GM18951 (cell line): ENCODE data around the gene ARHGAP15.

Experiments
- POLR2A ChIP-seq: IDR thresholded peaks from 4 replicates; pipeline ENCODE4 v1.6.1; 2011; ENCODE audit warnings: mild to moderate bottlenecking; ENCODE audit not compliant: insufficient read length, insufficient read depth; ENCODE audit errors: extremely low read depth
- in situ Hi-C: fragments of 300-500 bp; cut with MboI; formaldehyde crosslinking; loops from one replicate; pipeline ENCODE4 v1.12.0; 2022; ENCODE audit warnings: low sequenced_read_pairs, mixed read lengths, inconsistent platforms; ENCODE audit not compliant: unreplicated experiment

The ARHGAP15 gene

DNA sequence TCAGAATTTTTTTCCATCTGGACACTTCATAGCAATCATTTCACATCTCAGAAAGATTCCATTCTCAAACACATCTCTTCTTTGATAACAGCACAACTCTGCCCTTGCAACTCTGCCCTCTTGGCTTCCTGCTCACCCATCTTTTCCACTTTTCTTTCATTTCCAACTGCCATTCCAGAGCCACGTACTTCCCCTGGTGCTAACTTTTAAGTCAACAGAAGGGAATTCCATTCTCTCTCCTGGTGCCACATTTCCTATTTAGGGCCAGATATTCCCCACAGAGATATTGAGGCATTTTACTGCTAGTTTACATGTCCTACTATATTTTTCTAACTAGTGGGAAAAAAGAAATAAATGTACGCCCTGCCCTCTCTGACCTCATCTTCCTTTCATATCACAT, 590.2 kb downstream of the ARHGAP15 start:
- in situ Hi-C loops: no loop called here
- TF ChIP-seq POLR2A: no peak

DNA sequence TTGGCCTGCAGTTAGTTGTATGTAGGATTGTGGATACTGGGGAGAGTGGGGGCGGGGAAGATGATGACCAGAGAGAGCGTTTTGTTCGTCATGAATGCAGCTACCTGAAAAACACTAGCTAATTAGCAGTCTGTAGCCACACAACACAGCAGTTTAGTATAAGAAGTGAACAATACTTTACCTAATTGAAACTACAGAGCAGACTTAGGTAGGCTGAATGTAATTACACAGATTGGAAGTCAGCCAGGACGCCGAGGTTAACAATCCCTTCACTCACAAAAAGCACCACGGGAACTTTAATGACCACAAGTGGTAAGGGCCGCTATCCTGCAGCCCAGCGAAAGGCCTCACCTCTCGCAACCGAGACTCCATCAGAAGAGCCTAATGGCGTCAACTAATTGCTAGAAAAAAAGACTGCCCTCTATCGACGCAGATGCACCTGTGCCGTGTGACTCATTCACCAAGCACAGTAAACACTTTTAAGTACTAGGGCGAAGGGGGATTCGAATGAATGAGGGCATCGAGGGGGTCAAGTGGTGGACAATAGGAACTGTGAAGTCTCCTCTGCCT, 591.0 kb downstream of the ARHGAP15 start:
- no peak for TF ChIP-seq POLR2A
- in situ Hi-C loops: no loop called here

DNA sequence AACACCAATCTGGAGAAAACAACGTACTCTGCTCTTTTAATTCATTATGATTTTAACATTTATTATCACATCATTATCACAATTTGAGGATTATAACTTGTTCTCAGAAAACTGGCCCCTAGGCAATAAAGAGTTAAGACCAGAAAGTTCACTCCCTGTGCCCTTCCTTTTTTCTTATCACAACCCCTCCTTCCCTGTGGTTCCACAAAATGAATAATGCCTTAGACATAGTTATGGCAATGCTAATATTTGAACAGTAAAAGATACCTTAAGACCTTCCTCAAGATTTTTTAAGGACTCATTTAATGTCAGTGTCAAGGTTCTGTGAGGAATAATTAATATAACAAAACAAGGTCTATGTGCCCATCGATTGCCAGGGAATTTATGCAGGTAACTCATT, 596.2 kb downstream of the ARHGAP15 start:
- in situ Hi-C loops: no loop called here
- TF ChIP-seq POLR2A: no peak

DNA sequence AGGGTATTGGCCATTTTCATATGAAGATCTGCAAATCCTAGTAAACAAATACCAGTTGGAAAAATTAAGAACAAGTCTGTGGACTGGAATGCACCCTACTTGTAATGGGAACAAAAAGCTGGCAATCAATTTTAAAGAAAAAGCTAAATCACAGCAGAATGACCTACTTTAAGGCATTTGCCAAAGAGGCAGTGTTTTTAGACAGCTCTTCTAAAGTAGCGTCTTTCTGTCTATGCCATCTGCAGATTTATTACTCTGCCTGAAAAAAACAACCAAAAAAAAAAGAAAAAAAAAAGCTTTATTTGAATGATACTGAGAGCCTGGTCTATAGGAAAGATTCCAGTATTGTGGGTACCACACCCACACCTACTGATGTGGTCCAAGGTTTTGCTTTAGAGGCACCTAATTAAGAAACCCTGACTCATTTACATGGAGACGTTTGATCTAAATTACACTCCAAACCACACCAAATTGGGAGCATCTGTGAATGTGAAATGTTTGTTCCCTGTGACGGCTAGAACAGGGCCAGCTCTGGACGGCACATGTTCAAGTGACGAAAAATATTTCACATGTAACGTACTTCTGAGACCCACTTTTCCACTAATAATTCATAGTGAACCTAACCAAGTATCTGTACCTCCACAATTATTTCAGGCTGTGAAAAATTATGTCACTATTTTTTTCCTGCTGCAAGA, 597.1 kb downstream of the ARHGAP15 start:
- in situ Hi-C loops: no loop called here
- TF ChIP-seq POLR2A: no peak

DNA sequence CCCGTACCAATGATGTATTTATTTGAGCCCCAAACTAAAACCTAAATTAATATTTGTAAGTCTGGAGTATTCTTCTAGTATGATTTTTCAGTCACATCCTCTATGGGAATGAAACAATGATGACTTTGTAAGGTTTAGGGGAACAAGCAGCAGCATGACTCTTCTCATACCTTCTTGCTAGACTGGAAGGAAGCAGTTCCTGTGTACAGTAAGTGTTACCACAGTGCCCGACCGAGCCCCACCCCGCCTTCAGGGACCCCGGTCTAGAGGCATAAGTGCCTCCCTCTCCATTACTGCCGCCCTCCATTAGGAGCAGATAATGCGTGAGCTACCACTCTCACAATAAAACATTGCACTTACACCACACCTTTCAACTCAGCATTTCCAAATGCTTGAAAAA, 599.3 kb downstream of the ARHGAP15 start:
- no peak for TF ChIP-seq POLR2A
- in situ Hi-C loops: no loop called here

DNA sequence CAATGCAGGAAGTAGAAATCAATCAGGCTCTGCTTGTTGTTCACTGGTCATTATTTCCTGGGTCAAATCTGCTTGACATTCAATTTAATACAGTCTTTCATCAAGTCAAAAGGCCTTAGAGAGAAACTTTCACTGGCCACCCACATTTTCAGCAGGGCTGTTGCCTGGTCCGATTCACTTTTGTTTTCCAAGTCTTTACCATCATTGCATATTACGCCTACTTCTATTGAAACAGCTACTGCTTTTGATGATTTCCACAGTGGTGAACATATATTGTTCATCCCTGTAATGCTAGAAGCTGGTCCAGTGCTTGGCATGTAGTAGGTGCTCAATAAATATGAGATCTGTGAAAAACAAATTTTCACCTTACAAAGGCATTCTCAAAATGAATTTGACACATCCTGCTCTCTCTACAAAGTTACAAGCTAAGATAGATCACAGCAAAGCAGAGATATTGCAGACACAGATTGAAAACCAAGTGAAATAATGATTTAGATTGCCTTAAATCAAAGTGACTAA, 600.1 kb downstream of the ARHGAP15 start:
- in situ Hi-C loops: no loop called here
- no peak for TF ChIP-seq POLR2A

DNA sequence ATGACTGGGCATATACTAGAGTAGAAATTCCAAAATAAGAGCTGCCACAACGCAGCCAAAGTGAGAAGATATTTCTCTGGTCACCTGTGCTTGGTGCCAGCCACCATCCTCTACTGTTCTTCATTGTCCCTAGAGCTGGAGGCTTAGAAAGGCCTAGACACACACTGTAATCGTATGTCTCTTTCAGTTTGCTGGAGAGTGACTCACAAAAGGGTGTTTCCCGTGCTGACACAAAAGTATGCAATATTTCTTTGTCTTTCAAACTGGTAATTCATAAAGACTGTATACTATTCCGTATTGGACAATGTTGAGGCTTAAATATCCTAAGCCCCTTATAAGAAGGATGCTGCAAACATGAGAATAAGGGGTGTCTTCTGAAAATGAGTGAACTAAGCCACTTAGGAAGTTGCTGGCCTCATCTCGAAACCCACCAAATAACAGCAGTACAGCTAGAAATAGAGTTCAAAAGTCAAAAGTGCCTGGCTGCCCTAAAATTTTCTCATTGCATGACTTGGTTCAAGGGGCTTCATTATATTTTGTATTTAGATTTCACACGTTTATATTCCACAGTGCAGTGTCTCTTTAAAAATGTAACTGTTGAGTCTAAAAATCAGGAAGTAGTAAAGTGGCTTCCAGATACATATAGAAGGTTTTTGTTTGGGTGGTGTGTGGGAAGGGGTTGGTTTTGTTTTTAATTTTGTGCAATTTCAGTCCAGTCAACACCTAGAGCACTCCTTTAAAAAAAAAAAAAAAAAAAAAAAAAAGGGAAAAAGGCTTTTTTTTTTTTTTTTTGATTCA, 601.1 kb downstream of the ARHGAP15 start:
- no peak for TF ChIP-seq POLR2A
- in situ Hi-C loops: no loop called here

DNA sequence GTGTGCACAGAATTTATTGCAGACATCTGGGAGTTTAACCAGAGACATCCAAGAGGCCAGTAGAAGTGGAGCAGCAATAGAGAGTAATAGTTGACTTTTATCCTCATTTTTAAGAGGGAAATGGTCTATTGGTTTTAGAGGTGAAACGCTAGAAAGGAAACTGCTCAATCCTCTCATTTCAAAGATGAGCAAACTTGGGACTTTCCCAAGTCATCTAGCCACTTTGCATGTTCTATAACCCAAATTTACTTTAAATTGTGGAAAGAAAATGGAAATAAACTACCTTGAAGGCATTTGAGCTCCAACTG, 601.7 kb downstream of the ARHGAP15 start:
- no peak for TF ChIP-seq POLR2A
- in situ Hi-C loops: no loop called here

DNA sequence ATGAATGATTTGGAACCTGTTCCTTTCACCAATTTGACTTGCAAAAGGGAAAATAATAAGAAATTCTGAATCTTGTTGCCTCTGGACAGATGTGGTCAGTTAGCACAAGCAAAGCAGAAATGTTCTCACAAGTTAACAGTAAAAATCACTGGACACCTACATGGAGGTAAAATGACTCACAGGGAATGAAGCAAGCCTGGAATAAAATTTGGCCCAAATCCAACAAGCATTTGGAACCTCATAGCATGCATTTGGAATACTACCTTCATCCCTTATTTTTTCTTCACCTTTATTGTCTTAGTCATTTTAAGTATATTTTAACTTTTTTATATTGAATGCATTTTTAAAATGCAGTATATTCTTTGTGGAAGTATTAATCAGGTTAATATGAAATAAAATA, 602.9 kb downstream of the ARHGAP15 start:
- in situ Hi-C loops: no loop called here
- no peak for TF ChIP-seq POLR2A

DNA sequence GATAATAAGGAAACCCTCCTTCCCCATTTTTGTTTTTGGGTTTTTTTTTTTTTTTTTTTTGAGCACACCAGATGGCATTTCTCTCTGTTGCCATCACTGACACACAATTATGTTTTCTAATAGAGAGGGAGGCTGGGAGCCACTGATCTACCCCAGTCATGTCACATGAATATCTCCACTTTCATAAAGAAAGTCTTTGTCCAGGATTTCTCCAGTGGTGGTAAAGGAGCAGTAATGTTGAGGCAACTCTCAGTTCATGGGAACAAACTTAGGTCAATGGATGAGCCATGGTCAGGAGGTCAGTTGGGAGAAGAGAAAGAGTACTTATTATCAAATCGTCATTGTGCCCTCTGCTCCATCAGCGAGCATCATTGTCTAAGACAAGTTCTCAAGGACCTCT, 603.7 kb downstream of the ARHGAP15 start:
- in situ Hi-C loops: no loop called here
- TF ChIP-seq POLR2A: no peak

DNA sequence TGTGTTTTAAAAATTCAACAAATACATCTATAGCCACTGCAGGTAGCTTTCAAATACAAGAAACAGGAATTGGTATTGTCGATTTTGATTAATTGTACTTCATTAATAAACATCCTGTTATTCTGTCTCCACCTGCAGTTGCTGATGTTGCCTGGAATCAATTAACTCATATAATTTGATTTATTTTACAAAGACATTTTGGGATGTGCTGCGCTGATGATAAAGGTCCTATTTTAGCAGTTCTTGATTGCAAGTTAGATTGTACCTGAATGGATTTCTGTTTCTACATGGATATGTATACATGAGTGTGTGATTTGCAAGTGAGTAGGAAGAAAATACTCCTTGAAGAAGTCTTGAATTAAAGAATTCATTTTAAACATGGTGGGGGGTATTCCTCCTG, 605.3 kb downstream of the ARHGAP15 start:
- no peak for TF ChIP-seq POLR2A
- in situ Hi-C loops: no loop called here

DNA sequence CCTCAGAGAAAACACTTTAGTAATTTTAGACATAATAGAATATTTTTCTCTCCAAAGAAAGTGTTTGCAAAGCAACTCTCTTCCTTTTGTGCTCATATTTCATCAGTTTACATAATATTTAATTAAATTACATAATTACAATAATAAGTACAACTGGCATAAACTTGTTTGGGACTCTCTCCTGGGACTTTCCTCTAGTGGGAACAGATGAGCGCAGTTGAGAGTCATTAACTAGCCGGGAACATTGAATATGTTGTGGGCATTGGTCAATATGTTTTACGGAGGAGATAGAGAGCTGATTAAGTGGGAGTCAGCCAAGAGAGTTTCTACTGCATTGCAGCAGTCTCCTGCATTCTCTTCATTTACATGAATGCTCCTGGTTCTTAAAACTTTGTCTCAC, 607.7 kb downstream of the ARHGAP15 start:
- TF ChIP-seq POLR2A: no peak
- in situ Hi-C loops: no loop called here

DNA sequence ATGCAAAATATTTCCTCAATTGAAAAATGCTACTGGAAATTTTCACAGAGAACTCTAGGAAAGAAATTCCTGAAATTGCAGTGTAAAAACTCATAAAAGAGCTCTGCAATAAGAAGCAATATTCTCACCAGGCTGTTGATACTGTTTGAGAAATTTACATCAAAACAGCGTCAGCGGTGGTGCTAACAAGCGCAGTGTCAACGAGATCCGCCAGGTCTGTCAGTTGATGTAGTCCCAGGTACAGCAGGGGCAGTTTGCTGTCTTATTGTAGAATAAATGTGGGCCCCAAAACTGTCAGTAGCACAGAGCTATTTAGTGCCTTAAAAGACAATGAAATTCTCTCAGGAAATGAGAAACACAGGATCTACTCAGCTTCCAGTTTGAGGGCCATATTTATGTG, 611.2 kb downstream of the ARHGAP15 start:
- TF ChIP-seq POLR2A: no peak
- in situ Hi-C loops: no loop called here

DNA sequence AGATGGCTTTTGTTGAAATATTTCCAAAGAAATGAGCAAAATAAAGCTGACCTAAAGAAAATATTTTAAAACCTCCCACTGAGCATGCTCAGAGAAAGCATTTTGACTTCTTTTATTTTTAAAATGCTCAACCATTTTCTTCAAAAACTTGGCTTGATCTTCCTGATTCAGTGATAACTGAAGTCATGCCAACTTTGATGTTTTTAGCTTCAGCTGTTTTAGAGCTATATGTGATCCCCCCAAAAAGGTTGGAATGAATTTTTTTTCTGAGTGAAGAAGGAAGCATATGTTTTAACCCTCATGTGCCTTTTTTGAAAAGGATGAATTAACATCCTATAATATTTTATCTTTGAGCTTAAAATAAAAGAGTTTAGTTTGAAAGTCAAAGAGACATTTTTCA, 612.0 kb downstream of the ARHGAP15 start:
- in situ Hi-C loops: no loop called here
- TF ChIP-seq POLR2A: no peak
